HepG2 (cell line): ENCODE results near the gene EFNA4. TPM values are rescaled to one million over a fixed set of nuclear protein-coding genes. Genes with fewer than 3 reads are reported as not detected.

Experiments used
- CC2D1A ChIP-seq: sonication (generic); formaldehyde crosslinking; IDR thresholded peaks from 2 replicates; pipeline ENCODE4 v1.8.1; 2023; ENCODE audit warnings: mild to moderate bottlenecking, missing genetic modification reagents
- IKZF1 ChIP-seq: fragments of 450-650 bp; IDR thresholded peaks from 2 replicates; pipeline ENCODE4 v1.7.1; 2016
- KDM5A ChIP-seq: fragments of 200-600 bp; sonication (generic); IDR thresholded peaks from 2 replicates; pipeline ENCODE4 v1.7.0; 2018; ENCODE audit warnings: antibody characterized with exemption, mild to moderate bottlenecking, low read length, borderline replicate concordance
- ZNF788 ChIP-seq: sonication (generic); formaldehyde crosslinking; IDR thresholded peaks from 2 replicates; pipeline ENCODE4 v1.5.0; 2020; ENCODE audit warnings: mild to moderate bottlenecking, missing genetic modification reagents, borderline replicate concordance
- ZNF816 ChIP-seq: sonication (generic); formaldehyde crosslinking; IDR thresholded peaks from 2 replicates; pipeline ENCODE4 v1.8.0; 2022; ENCODE audit warnings: missing genetic modification reagents, mild to moderate bottlenecking, borderline replicate concordance
- ZNF883 ChIP-seq: sonication (generic); formaldehyde crosslinking; IDR thresholded peaks from 2 replicates; pipeline ENCODE4 v1.5.1; 2020; ENCODE audit warnings: mild to moderate bottlenecking, missing genetic modification reagents; ENCODE audit errors: not compliant biosample characterization
- polyA plus RNA-seq, 8 experiments: library from polyadenylated mRNA; depleted of rRNA in 3 of 8; stranded (reverse) in 7 of 8; unstranded in 1 of 8; fragments of >200 nt; fragmentation: Illumina TruSeq in 4 of 8; extraction: Trizol in 4 of 8; gene quantifications; 2 replicates each; pipeline versions ENCODE4 v1.2.1 to v1.2.3, GENCODE V29; 2011 to 2016; ENCODE audit warnings: low read depth in 4 of 8, missing spikeins in 1 of 8, mixed read lengths in 1 of 8; ENCODE audit not compliant: insufficient read depth in 1 of 8
- total RNA-seq, 5 experiments: library from RNA; depleted of rRNA; stranded (reverse); fragments of >200 nt; fragmentation: Illumina TruSeq; extraction: Trizol; gene quantifications; 2 replicates each; pipeline ENCODE4 v1.2.3, GENCODE V29; 2016; ENCODE audit warnings: low read depth in 1 of 5
- TF ChIP-seq, protein P1 (sequence below): sonication (generic); formaldehyde crosslinking; IDR thresholded peaks from 2 replicates; pipeline ENCODE4 v1.4.0; 2020; ENCODE audit warnings: mild to moderate bottlenecking, missing genetic modification reagents
- TF ChIP-seq, protein P2 (sequence below), 2 experiments: sonication (generic) in 1 of 2; formaldehyde crosslinking in 1 of 2; IDR thresholded peaks; 2 replicates each; pipeline versions ENCODE4 v1.4.0 to v1.6.1; 2018 to 2020; ENCODE audit warnings: missing genetic modification reagents in 2 of 2, borderline replicate concordance in 1 of 2, low read depth in 1 of 2, mild to moderate bottlenecking in 1 of 2, missing biosample characterization in 1 of 2
- TF ChIP-seq, protein P3 (sequence below): sonication (generic); formaldehyde crosslinking; IDR thresholded peaks from 2 replicates; pipeline ENCODE4 v1.4.0; 2020; ENCODE audit warnings: missing genetic modification reagents, low read depth, mild to moderate bottlenecking, borderline replicate concordance
- TF ChIP-seq, protein P4 (sequence below): sonication (generic); formaldehyde crosslinking; IDR thresholded peaks from 2 replicates; pipeline ENCODE4 v1.4.0; 2020; ENCODE audit warnings: mild to moderate bottlenecking, missing genetic modification reagents
- TF ChIP-seq, protein P5 (sequence below): IDR thresholded peaks from 2 replicates; pipeline ENCODE4 v1.6.1; 2016

The EFNA4 gene
- total and polyA plus RNA-seq, 2 of the 13 experiments (the other 11 are each of a cell fraction or from before 2014, with no cell fraction given): 12.0 to 17.2 TPM

DNA sequence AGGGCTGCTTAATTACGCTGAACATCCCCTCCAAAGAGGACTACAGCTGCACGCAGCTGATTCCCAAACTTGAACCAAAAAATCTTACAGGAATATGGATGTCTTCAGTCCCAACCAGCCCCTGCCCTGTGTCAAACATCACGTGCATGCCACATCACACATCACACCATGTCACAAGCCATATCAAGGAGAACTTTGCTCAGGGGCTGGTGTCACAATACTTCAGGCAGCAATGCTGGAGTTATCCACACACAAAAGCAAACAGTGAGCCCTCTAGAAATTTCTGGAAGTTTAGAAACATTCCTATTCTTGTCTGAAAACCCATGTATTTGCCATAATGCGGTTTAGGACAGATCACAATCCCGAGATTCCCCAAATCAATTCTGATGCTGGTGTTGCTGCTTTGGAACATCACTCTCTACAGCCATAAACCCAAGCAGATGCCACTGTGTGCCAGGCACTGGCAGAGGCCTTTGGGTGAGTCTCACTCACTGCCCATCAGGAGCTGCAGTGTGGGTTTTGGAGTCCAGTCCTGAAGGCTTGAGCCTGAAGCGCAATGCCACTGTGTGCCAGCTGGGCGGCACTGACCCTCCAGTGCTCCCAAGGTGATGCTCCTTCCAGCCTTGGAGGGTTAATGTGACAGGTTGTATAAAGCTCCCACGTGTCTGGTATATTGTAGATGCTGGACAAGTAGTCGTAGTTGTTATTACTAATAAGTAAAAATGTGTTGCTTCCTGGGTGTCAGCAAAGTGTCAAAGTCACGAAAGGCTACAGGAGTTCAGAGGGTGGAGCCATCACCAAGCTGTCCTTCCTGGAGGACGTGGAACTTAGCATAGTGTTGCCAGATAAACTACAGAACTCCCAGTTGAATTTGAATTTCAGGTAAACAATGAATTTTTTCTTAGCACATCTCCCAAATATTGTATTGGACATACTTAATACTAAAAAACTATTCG, 44.0 kb downstream of the EFNA4 start (continued):
- TF ChIP-seq, protein P1, sequence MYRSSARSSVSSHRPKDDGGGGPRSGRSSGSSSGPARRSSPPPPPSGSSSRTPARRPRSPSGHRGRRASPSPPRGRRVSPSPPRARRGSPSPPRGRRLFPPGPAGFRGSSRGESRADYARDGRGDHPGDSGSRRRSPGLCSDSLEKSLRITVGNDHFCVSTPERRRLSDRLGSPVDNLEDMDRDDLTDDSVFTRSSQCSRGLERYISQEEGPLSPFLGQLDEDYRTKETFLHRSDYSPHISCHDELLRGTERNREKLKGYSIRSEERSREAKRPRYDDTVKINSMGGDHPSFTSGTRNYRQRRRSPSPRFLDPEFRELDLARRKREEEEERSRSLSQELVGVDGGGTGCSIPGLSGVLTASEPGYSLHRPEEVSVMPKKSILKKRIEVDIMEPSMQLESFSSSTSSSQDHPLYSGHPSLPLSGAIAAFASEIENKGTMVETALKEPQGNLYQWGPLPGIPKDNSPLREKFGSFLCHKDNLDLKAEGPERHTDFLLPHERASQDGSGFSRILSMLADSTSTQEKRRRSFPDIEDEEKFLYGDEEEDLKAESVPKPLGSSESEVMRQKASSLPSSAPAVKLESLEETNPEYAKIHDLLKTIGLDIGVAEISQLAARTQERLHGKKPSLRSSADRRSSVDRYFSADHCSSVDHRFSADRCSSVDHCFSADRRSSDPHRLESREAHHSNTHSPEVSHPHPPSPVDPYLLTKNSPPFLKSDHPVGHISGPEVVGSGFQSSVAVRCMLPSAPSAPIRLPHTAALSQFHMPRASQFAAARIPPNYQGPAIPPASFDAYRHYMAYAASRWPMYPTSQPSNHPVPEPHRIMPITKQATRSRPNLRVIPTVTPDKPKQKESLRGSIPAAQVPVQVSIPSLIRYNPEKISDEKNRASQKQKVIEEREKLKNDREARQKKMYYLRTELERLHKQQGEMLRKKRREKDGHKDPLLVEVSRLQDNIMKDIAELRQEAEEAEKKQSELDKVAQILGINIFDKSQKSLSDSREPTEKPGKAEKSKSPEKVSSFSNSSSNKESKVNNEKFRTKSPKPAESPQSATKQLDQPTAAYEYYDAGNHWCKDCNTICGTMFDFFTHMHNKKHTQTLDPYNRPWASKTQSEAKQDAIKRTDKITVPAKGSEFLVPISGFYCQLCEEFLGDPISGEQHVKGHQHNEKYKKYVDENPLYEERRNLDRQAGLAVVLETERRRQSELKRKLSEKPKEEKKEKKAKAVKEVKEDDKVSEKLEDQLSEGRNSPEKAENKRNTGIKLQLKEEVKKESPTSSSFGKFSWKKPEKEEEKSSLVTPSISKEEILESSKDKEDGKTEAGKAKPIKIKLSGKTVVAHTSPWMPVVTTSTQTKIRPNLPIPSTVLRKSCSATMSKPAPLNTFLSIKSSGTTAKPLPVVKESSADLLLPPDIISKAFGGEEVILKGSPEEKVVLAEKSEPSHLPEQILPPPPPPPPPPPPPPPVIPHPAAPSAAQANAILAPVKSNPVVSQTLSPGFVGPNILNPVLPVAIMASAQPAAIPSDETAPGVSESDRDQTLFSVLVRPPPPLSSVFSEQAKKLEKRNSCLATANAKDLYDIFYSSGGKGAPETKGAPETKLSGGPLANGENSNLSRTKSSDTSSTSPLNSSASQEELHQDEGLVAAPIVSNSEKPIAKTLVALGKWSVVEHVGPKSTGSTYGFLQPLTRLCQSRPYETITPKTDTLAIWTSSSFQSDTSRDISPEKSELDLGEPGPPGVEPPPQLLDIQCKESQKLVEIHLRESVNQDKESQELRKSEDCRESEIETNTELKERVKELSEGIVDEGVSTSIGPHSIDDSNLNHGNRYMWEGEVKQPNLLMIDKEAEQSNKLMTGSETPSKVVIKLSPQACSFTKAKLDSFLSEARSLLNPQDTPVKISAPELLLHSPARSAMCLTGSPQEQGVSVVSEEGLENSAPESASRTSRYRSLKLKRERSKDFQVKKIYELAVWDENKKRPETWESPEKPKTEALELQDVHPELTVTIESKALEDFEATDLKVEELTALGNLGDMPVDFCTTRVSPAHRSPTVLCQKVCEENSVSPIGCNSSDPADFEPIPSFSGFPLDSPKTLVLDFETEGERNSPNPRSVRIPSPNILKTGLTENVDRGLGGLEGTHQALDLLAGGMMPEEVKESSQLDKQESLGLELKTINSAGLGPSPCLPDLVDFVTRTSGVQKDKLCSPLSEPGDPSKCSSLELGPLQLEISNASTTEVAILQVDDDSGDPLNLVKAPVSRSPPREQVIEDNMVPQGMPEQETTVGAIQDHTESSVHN (CRISPR knock-in tag): no peak
- TF ChIP-seq, protein P2, sequence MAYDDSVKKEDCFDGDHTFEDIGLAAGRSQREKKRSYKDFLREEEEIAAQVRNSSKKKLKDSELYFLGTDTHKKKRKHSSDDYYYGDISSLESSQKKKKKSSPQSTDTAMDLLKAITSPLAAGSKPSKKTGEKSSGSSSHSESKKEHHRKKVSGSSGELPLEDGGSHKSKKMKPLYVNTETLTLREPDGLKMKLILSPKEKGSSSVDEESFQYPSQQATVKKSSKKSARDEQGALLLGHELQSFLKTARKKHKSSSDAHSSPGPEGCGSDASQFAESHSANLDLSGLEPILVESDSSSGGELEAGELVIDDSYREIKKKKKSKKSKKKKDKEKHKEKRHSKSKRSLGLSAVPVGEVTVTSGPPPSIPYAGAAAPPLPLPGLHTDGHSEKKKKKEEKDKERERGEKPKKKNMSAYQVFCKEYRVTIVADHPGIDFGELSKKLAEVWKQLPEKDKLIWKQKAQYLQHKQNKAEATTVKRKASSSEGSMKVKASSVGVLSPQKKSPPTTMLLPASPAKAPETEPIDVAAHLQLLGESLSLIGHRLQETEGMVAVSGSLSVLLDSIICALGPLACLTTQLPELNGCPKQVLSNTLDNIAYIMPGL (CRISPR knock-in tag; IDR thresholded peaks at IDR 0.05; ENCODE audit: borderline replicate concordance in 1 of 2, low read depth in 1 of 2): no peak
- TF ChIP-seq, protein P3, sequence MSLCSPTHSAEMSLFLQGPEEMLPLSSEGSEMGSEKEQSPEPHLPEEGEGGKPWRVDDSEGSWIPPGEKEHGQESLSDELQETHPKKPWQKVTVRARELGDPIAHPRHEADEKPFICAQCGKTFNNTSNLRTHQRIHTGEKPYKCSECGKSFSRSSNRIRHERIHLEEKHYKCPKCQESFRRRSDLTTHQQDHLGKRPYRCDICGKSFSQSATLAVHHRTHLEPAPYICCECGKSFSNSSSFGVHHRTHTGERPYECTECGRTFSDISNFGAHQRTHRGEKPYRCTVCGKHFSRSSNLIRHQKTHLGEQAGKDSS: no peak
- TF ChIP-seq KDM5A (no peak), ZNF788 (CRISPR knock-in tag) (peak; percentile 37; the same call in 1 of the 2 replicates), ZNF883 (CRISPR knock-in tag) (no peak), IKZF1 (no peak), ZNF816 (CRISPR knock-in tag) (no peak), CC2D1A (no peak)
- TF ChIP-seq, protein P4, sequence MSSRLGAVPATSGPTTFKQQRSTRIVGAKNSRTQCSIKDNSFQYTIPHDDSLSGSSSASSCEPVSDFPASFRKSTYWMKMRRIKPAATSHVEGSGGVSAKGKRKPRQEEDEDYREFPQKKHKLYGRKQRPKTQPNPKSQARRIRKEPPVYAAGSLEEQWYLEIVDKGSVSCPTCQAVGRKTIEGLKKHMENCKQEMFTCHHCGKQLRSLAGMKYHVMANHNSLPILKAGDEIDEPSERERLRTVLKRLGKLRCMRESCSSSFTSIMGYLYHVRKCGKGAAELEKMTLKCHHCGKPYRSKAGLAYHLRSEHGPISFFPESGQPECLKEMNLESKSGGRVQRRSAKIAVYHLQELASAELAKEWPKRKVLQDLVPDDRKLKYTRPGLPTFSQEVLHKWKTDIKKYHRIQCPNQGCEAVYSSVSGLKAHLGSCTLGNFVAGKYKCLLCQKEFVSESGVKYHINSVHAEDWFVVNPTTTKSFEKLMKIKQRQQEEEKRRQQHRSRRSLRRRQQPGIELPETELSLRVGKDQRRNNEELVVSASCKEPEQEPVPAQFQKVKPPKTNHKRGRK: 0 out of 2 replicates have a peak, but pooled peaks have one; percentile 25
- TF ChIP-seq, protein P5, sequence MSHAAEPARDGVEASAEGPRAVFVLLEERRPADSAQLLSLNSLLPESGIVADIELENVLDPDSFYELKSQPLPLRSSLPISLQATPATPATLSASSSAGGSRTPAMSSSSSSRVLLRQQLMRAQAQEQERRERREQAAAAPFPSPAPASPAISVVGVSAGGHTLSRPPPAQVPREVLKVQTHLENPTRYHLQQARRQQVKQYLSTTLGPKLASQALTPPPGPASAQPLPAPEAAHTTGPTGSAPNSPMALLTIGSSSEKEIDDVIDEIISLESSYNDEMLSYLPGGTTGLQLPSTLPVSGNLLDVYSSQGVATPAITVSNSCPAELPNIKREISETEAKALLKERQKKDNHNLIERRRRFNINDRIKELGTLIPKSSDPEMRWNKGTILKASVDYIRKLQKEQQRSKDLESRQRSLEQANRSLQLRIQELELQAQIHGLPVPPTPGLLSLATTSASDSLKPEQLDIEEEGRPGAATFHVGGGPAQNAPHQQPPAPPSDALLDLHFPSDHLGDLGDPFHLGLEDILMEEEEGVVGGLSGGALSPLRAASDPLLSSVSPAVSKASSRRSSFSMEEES: peak; percentile 95
